Eye (tissue), 1 donor: ENCODE data around the gene EME2.

Experiments used
- DNase-seq: peaks from one replicate; pipeline ENCODE4 v3.0.0-alpha.2; 2015

The EME2 gene

DNA sequence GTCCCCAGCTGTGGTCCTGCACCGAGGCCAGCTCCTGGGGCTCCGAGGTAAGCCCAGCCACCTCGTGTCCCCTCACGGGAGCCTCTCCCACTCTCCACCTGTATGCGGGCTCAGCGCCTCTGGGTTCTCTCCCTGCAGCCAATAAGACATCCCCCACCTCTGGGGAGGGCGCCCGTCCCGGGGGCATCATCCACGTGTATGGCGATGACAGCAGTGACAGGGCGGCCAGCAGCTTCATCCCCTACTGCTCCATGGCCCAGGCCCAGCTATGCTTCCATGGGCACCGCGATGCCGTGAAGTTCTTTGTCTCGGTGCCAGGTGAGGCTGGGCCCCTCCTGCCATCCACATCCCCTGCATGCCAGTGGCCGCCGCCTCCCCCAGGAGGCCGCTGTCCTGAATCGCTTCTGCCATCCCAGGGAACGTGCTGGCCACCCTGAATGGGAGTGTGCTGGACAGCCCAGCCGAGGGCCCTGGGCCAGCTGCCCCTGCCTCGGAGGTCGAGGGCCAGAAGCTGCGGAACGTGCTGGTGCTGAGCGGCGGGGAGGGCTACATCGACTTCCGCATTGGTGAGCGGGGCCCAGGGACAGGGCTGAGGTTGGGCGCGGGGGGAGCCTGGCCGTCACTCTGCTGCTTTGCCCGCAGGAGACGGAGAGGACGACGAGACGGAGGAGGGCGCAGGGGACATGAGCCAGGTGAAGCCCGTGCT is 4.4 kb upstream of the EME2 start:
- no peak for DNase-seq

DNA sequence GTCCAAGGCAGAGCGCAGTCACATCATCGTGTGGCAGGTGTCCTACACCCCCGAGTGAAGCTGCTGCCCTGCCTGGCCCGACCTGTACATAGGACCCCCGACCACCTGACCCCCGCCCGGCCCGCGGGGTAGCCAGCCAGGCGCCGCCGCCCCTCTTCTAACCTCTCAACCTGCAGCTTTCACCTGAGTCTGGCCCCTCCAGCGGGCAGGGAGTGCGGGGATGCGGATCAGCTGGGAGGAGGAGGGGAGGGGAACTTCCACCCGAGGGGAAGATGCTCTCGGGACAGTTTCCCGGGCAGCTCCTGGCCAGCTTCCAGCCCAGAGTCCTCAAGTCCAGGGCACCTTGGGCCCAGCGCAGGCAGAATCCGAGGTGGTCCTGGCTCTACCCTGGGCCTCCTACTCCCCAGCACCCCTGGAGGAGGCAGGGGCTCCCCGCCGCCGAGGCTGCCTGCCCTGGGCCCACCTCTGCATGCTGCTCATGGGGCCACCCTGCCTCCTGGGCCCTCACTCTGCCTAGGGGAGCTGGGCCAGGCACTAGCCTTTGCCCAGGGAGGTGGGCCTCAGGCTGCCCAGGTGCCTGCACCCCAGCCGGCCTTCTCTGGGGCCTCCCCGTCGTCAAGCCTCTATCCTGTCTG is 3.7 kb upstream of the EME2 start:
- DNase-seq: no peak

DNA sequence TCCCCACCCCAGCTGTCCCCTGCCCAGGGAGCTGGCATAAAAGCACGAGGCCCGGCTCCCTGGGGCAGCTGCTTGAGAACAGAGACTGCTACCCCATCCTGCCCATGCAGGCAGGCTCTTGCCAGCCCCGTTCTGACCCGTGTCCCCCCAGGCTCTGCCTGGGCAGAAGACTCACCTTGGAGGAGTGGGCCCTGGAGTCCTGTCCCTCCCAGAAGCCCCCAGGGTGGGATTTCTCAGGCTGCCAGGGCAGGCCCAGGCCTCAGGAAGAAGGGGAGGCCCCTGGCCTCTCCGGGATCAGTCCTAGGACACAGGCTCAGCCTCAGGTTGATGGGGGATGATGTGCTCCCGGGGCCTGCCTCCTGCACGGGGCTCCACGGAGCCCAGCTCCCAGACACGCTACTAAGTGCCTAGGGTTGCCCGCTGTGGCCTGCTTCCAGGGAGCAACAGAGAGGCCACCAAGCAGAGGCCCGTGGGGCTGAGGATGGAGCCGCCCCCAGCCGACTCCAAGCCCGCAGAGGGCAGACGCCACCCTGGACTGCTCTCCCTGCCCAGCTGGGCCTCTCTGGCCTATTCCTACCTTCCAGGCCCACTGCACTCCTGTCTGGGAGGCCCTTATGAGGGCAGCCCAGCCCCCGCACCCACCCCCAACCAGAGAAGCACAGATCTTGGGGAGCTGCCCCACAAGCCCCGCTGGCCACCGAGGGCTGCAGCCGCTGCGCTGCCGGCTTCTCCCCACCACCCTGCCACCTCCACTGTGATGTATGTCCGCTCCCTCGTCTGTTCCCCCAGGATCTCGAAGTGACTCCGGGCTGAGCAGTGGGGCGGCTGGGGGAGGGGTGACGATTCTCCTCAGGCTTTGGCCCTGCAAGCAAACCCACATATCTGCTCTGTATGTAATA is 3.0 kb upstream of the EME2 start:
- no peak for DNase-seq

DNA sequence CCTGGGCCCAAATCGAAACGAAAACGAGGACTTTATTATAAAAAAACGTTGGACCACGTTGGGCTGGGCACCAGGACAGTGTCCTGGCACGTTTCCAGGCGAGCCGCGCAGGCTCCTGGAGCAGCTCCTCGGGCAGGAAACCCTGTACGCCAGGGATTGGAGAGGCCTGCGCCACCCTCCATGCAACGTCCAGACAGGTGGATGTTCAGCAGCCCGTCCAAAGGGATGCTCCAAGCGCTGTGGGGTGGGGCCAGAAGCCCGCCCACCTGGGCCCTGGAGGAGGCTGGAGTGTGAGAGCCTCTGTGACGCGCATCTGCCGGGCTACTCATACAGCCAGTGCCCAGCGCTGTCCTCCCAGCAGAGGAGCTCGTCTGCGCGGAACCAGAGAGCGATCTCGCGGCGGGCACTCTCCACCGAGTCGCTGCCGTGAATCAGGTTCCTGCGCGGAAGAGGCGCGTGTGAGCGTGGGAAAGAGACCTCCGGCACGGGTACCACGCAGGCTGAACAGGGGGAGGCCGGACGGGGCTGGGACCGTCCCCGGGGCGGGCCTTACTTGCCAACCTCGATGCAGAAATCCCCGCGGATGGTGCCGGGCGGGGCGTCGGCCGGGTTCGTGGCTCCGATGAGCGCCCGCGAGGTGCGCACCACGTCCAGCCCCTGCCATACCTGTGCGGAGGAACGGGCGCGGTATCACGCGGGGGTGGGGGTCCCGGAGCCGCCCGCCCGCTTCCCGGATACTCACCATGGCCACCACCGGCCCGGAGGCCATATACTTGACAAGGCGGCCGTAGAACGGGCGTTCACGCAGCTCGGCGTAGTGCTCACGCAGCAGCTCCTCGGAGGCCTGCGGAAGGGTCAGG is 2.1 kb upstream of the EME2 start:
- peak; percentile 56 for DNase-seq

DNA sequence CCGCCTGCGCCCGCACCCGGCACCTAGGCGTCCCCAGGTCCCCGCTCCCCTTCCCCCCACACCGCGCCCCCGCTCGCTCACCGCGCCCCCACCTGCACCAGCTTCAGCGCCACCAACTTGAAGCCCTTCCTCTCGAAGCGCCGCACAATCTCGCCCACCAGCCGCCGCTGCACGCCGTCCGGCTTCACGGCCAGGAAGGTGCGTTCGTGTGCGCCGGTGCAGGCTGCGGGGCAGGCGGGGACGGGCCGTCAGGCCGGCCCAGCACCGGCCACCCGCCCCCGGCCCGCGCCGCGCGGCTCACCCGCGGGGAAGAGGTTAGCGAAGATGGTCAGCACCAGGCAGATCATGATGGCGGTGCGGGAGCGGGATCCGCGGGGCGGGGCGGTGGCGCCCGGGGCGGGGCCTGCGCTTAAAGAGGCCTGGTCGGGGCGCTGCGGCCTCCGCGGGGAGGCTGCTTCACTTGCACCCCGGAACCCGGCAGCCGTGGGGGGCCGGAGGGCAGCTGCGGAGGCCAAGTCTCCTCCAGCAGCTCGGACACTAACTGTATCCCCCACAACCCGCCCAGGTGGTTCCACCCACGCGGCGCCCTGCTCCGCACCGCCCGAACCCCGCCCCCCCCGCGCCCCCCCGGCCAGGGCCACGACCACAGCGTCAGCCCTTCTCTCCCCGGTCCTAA is 1.3 kb upstream of the EME2 start, which contains the start of gene NME3:
NME3 (minus strand) TSS at position 356 of the 676 bp plus-strand sequence; CDS start at position 347, 9 bp downstream.
- peak; percentile 82 for DNase-seq

DNA sequence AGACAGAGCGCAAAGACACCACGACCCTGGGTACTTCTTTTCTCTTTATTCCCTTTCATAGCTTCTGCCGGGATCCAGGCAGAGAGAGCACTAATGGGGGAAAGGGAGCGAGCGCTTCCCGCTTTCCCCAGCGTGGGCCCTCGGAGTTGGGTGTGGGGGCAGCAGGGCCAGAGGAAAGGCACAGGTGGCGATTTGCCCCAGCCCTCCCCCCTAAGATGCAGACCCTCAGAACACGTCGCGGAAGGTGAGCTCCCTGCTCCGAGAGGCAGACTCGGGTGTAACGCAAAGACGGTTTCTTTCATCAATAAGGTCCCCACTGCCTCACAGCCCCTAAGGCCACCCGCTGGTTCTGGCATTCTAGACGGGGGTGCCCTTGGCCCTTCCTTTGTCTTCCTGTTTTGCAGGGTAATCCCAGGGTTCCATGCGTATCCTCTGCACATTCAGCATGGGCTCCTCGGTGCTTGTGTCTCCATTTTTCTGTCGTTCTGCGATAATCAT is 697 bp upstream of the EME2 start:
- peak; percentile 43 for DNase-seq

DNA sequence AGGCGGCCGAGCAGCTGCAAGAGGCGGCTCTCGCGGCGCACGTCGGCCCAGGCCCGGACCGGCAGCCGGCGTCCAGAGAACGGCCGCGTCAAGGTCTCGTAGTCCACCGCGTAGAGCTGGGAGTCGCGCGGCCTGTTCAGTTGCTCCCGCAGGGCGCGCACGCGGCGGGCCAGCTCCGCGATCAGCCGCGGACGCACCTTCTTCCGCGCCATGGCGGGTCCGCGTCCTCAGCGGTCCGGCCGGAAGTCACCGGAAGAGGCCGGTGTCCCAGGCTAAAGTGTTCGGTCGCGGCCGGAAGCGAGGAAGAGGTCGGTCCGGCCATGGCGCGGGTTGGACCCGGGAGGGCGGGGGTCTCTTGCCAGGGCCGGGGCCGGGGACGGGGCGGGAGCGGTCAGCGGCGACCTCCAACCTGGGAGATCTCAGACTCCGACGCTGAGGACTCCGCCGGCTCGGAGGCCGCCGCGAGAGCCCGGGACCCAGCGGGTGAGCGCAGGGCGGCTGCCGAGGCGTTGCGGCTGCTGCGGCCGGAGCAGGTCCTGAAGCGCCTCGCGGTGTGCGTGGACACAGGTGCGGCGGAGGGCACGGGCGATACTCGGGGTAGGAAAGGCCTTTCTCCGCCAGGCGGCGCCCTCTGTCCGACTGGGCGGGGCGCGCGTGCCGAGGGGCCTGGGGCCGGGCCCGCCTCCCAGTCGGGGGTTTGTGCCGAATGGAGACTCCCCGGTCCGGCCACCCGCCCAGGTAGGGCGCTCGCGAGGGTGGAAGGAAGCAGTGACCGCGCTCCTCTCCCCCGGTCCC is 495 bp downstream of the EME2 start, which contains the start of gene MRPS34:
MRPS34 (minus strand) TSS at position 227 of the 795 bp plus-strand sequence; CDS start at position 212, 15 bp downstream.
- peak; percentile 95 for DNase-seq

DNA sequence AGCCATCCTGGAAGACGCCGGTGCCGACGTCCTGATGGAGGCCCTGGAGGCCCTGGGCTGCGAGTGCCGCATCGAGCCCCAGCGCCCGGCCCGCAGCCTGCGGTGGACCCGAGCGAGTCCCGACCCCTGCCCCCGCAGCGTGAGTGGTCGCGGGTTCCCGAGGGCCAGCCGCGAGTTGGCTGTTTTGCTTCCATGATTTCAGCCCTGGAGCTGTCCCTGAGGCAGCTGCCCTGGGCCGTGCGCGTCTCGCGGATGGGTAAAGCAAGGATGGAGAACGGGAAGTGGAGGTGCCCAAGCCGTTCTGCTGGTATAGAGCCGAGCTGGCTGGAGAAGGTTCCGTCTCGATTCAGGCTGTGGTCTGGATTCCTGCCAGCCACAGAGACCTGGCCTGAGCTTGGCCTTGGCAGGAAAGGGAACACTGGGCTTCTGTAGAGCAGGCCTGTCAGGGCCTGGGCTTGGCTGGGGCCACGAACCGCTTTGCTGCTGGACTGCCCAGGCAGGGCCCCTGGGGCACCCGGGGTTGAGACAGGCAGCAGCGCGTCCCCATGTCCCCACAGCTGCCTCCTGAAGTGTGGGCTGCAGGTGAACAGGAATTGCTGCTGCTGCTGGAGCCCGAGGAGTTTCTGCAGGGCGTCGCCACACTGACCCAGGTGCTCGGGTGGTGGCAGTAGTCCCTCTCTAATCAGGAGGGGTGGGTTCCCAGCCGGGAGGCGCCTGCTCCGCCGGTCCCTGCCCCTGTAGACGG is 1.3 kb downstream of the EME2 start:
- no peak for DNase-seq

DNA sequence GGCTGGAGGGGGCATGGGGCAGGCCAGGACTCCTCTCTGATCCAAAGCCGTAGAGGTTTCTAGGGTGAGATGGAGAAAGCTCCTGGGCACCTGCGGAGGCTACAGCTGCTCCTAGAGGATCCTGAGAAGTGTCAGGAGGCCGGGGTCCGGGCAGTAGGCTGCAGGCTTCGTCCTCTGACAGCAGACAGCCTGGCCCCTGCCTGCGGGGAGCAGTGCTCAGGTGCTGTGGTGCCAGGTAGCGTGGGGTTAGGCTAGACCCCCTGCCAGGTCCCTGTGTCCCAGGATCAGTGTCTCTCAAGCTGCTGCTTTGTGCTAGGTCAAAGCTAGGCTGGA is 1.8 kb downstream of the EME2 start:
- DNase-seq: no peak

DNA sequence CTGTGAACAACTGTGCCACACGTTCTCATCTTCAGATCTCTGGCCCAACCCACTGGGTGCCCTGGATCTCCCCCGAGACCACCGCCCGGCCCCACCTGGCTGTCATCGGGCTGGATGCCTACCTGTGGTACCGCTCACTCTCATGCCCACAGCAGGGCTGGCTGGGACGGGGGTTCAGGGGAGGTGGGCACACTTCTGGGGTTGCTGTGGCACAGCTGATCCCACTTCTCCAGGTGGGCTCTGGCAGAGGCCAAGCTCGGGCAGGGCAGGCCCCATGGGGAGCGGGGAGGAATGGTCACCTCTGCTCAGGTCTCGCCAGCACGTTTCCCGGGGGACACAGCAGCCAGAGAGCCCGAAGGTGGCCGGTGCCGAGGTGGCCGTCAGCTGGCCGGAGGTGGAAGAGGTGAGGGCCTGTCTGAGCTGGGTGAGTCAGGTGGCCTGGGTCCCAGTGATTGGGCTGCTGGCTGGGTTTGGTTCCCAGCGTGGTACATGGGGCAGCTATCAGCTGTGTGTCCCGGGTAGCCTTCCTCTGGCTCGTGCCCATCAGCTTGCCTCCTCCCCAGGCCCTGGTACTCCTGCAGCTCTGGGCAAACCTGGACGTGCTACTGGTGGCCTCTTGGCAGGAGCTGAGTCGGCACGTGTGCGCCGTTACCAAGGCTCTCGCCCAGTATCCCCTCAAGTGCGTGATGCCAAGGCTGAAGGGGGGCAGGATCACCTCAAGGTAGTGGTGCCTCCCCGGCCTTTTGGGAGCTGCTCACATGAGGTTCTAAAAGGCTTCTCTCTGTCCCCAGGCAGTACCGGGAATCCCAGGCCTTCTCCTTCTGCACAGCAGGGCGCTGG is 2.6 kb downstream of the EME2 start:
- no peak for DNase-seq

DNA sequence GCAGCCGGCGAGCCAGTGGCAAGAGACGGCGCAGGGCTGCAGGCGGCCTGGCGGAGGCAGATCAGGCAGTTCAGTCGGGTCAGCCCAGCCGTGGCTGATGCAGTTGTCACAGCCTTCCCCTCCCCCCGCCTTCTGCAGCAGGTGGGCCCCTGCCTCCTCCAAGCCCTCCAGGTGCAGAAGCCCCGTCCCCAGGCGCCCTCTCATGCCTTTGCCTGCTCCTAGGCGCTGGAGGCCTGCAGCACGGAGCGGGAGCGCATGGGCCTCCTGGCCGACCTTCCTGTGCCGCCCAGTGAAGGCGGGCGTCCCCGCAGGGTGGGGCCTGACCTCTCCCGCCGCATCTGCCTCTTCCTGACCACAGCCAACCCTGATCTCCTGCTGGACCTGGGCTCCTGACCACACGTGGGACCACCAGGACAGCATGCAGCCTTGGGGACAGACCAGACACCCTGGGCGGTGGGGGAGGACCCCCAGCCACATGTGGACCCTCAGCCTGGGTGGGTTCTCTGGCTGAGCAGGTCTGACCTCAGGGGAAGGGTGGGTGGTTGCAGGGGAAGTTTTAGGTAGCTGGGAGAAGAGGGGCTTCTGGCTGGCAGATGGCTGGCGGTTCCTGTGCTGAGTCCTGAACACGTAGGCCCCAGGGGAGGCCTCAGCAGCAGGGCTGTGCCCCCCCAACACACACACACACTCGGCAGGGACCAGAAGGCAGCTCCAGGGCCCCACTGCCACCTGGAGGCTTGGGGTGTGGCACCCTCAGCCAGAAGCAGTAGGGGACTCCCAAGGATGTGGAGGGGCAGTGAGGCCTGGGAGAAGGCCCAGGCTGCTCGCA is 3.4 kb downstream of the EME2 start:
- no peak for DNase-seq

DNA sequence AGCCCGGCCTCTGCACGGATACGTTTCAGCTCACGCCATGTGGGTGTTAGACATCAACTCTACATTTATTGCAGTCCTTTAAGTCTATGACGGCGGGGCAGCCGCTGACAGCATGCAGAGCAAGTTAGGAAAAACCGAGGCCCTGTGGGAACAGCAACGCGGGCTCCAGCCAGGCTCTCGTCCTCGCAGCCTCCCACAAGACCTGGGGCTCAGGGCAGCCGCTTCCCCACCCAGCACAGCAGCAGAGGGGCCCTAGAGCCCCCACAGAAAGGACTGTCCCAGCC is 4.0 kb downstream of the EME2 start:
- DNase-seq: no peak

DNA sequence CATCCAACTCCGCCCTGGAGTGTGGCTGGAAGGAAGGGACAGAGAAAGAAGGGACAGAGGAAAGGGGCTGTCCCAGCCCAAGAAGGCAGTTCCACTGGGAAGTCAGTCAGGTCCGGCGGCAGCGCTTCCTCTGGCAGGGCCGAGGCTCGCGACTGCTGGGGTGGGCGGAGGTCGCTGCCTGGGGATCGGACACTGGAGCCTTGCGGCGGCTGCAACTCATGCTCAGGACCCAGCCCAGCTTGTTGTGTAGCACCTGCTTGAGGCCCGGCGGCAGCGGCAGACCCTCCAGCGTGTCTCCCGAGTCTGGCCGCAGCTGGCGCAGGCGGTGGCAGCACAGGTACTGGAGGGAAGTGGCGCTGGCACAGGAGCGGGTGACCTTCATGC is 4.4 kb downstream of the EME2 start:
- no peak for DNase-seq

DNA sequence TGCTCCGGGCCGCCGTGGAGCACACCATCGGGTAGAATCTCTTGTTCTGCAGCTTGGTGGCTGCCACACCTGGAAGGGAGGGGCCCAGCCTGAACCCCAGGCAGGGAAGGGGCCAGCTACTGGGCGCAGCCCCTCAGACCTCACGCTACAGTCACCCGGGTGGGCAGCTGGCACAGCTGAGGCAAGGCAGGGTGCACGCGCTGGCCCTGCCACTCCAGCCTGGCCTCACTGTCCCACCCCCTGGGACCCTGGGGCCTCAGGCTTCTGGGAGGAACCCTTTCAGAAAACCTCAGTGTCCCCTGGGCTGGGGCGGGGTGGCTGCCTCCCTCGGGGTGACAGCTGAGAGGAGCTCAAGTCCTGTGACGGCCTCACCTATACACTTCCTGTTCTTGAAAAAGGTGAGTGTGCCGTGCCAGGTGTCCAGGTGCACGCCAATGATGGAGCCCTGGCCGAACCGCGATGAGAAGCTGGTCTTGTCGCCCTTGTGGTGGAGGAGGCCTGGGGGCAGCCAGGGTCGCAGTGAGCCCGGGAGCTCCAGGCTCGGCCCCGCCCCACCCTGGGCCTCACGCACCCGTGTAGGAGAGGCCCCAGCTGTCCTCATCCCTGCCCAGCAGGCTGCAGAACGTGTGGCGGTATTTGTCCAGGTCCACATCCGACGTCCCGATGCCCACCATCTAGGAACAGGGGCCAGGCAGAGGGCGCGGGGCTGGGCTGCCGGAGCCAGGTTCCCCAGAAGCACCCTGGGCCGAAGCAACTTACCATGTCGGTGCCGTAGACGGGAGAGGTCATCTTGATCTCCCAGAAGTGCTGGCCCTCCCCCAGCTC is 5.0 kb downstream of the EME2 start:
- DNase-seq: no peak

DNA sequence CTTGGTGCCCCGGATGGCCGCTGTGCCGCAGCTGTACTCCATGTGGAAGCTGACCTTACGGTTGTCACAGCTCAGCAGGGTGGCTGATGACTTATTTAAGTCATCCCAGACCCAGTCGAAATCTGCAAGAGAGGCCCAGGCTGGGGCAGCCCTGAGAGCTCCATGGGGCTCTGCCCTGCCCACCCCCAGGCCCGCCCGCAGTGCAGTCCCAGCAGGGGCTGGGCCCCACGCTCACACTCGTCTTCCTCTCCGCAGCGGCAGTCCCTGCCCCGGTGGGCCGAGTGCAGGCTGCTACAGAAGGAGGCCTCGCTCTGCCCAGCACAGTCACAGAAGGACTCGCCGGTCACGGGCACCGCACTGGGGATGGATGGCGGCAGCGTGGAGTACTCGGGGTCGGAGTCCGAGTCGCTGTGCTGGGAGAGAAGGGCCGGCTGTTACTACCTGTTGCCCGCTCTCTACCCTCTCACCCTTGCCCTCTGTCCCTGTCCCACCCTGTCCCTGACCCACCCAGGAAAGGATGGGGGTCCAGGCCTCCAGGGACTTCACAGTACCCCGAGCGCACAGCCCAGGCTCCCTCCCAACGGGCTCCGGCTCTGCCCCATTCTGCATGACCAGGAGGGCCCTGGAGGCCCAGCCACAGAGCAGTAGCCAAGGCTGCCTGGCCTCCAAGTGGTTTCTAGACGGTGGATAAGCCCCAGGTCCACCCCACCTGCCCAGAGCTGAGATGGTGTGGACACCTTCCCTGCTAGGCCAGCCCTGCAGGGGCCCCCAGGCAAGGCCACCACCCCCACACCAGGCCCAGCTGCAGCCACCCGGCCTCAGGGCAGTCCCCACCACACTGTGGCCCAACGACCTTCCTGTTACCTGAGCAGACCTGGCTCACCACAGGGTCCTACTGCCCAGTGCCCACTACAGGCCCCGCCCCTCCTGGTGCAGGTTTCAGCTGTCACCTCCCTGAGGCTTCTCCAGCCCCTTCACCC is 5.9 kb downstream of the EME2 start:
- no peak for DNase-seq

DNA sequence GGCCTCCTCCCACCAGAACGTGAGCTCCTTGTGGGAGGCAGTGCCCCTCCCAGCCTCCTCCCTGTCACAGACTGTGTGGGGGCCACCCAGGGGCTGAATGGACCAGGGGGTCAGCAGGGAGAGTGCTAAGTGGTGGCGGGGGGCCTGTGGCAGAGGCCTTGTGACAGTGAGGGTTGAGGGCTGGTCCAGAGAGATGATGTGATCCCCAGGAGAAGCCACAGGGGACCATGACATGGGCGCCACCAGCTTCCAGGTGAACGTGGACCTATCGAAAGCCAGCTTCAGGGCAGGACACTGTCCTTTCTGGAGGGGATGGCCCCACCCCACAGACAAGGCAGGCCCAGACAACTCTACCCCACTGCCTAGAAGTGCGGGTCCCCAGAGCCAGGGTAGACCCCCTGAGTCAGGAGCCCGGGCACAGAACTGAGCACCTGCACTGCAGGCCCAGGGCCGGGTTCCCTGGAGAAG is 6.7 kb downstream of the EME2 start:
- DNase-seq: no peak
